ENCODE results near the gene MYRFL.

- no peak for TF ChIP-seq POLR2AphosphoS5 (IDR thresholded peaks at IDR 0.05; ENCODE audit: low read depth, low read length)
- no peak for TF ChIP-seq POLR2A (IDR thresholded peaks at IDR 0.05; ENCODE audit: low read depth, low read length)
- TF ChIP-seq TAF1 (IDR thresholded peaks at IDR 0.05; ENCODE audit: low read depth, low read length) = no peak
- TF ChIP-seq POU2F2 (IDR thresholded peaks at IDR 0.05; ENCODE audit: low read depth, low read length) = no peak
Measured at GRCh38 chr12:69821032-69821455, 4.0 kb upstream of the MYRFL start.

All from GM12891 (cell line).